SU-DHL-6 (cell line): ENCODE measurements around the gene CLEC16A.

Source experiments
- EZH2phosphoT487 ChIP-seq: fragments of 200-600 bp; sonication (generic), shearing (Covaris generic); conservative IDR thresholded peaks from 2 replicates; pipeline ENCODE4 v1.6.1; 2018; ENCODE audit warnings: mild to moderate bottlenecking, antibody characterized with exemption, low read length, moderate library complexity, mixed read lengths
- TF ChIP-seq, protein P1 (sequence below): fragments of 200-600 bp; sonication (generic); IDR thresholded peaks from one replicate; pipeline ENCODE4 v1.5.1; 2017; ENCODE audit warnings: antibody characterized with exemption, mild to moderate bottlenecking, low read length, moderate library complexity; ENCODE audit not compliant: insufficient read depth, poor library complexity, severe bottlenecking

DNA sequence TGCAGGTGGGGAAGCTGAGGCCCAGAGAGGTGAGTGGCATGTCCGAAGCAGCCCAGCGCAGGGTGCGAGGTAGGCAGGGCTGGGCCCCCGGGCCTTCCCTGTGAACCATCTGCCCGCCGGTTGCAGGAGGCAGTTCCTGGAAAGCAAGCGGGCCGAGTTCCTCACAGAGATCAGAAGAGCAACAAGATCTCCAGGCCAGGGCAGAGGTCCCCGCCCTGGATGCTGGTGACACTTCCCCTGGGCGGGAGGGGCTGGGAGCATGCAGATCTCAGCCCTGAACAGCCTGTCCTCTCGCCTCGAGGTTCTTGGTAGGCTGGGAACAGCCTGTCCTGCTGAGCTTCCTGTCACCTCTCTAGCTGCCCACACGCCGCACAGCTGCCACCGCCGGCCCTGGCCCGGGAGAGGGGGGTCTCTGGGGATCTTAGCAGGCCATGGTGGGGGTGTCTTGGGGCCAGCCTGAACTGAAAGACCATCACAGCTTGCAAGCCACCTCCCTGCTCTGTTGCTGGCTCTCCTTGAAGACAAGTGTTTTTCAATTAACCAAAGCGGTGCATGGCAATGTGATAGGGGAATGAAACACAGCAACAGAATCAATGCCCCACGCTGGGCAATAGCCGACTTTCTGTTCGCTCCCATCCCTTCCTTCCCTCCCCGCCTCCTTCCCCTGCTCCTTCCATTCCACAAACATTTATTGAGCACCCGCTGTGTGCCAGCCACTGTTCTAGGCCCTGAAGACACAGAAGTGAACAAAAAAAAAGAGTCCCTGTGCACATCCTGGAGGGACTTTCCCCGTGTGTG, 279.9 kb downstream of the CLEC16A start:
- TF ChIP-seq, protein P1, sequence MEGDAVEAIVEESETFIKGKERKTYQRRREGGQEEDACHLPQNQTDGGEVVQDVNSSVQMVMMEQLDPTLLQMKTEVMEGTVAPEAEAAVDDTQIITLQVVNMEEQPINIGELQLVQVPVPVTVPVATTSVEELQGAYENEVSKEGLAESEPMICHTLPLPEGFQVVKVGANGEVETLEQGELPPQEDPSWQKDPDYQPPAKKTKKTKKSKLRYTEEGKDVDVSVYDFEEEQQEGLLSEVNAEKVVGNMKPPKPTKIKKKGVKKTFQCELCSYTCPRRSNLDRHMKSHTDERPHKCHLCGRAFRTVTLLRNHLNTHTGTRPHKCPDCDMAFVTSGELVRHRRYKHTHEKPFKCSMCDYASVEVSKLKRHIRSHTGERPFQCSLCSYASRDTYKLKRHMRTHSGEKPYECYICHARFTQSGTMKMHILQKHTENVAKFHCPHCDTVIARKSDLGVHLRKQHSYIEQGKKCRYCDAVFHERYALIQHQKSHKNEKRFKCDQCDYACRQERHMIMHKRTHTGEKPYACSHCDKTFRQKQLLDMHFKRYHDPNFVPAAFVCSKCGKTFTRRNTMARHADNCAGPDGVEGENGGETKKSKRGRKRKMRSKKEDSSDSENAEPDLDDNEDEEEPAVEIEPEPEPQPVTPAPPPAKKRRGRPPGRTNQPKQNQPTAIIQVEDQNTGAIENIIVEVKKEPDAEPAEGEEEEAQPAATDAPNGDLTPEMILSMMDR, result no peak
- TF ChIP-seq EZH2phosphoT487, result no peak
